PC-3 (cell line): ENCODE data around the gene WDPCP.
"Not testable (repeated sequence)": the region's sequence is repeated elsewhere in the genome, so short reads cannot be mapped to it uniquely, and the experiment has no call there.

ENCODE experiments used
- CTCF ChIP-seq: fragments of 300-600 bp; sonication (generic); conservative IDR thresholded peaks from 2 replicates; pipeline ENCODE4 v1.5.1; 2017; ENCODE audit warnings: antibody characterized with exemption, low read depth, mild to moderate bottlenecking, low read length
- EZH2 ChIP-seq: fragments of 300-600 bp; sonication (generic); IDR thresholded peaks from one replicate; pipeline ENCODE4 v1.6.1; 2017; ENCODE audit warnings: antibody characterized with exemption, mild to moderate bottlenecking, low read length; ENCODE audit not compliant: unreplicated experiment

DNA sequence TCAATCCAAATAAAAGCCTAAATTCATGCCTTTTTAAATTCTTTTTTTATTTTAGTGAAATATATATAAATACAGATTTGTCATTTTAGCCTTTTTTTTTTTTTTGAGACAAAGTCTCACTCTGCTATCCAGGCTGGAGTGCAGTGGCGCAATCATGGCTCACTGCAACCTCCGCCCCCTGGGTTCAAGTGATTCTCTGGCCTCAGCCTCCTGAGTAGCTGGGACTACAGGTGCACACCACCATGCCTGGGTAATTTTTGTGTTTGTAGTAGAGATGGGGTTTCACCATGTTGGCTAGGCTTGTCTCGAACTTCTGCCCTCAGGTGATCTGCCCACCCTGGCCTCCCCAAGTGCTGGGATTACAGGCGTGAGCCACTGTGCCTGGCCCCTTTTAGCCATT is 513.9 kb downstream of the WDPCP start:
- TF ChIP-seq CTCF, EZH2: not testable (repeated sequence)
